HG03139 (cell line): ENCODE data around the gene YWHAQ.

Experiments
- ATAC-seq: cut with Tn5 transposase; IDR thresholded peaks from one replicate; pipeline ENCODE4 v1.9.1; 2021; ENCODE audit not compliant: unreplicated experiment

Gene YWHAQ

GRCh38 chr2:9655441-9656269 lies 24.9 kb upstream of the YWHAQ start:
- no peak for ATAC-seq

GRCh38 chr2:9654452-9655100 lies 23.8 kb upstream of the YWHAQ start:
- no peak for ATAC-seq

GRCh38 chr2:9653485-9654271 lies 22.9 kb upstream of the YWHAQ start:
- ATAC-seq: no peak

DNA sequence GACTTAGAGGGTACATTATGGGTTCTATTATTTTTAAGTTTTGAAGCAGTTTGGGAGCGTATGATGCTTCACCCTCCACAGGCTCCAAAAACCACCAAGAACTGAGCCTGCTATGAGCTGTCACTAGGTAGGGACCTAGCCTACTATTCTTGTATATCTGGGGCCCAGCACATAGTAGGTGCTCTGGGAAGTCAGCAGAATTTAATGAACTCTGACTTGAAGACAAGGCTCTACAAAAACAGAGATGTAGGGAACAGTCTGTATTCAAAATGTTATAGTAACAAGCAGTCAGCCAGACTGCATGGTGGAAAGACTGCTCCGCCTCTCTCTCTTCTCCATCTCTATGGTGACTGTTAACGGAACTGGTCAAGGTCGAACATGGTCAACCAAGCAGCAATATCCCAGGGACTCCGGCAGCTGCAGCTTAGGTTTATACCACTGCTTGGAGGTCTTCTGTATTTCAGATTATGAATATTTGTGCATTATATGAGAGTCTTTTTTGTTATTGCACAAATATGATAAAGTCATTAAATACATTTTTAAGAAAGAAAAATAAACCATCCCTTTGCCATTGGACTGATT lies 22.2 kb upstream of the YWHAQ start:
- ATAC-seq: no peak

DNA sequence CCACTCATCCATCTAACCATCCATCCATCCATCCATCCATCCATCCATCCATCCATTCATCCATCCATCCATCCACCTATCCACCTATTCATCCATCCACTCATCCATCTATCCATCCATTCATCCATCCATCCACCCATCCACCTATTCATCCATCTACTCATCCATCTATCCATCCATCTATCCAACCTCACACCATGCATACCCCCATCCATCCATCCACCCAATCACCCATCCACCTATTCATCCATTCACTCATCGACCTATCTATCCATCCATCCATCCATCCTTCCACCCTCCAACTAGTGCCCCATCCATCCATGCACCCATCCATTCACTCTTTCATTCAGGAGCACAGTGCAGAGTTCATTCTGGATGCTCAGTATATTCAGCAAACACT lies 21.5 kb upstream of the YWHAQ start:
- ATAC-seq: no peak

DNA sequence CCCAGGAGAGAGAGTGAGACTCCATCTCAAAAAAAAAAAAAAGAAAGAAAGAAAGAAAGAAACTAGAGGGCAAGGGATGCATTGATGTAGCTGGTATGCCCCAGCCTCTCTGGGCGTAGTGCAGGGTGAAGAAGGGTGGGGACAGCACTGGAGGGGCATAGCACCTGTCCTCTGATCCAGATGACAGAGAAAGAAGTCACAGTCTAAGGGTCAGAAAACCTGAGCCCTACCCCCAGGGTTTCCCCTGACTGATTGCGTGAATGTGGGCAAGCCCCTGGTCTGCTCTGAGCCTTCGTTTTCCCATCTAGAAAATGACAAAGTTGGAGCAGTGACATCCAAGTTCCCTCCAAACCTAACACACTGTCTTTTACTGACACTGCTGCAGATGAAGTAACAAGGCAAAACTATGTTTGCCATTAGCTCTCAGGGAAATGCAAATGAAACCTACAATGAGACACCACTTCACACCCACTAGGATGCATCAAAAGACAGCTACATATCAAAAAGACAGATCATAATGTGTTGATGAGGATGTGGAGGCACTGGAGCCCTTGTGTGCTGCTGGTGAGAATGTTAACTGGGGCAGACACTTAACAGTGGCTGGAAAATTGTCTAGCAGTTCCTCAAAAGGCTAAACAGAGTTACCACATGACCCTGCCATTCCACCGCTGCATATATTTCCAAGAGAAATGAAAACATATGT lies 19.5 kb upstream of the YWHAQ start:
- no peak for ATAC-seq

- no peak for ATAC-seq
These were observed 18.5 kb upstream of the YWHAQ start for GRCh38 chr2:9649261-9649660.

- no peak for ATAC-seq
These were observed 18.0 kb upstream of the YWHAQ start for GRCh38 chr2:9648821-9649220.

DNA sequence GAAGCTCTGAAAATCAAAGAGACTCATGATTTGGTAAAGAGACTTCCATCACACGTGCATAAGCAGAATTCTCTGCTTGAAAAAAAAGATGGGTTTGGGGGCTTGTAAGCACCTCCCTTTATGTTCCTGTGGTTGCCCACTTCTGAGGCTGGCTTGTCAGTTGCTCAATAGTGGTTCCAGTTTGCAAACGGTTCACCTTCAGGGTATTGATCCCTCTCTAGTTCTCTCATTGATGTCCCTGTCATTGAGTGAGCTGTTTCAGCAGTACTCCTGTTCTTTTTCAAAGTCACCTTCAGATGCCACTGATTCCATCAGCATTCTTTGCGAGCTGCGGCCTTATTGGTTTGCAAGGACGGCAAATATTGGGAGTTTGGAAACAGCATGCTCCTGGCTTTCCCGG lies 17.1 kb upstream of the YWHAQ start:
- no peak for ATAC-seq

DNA sequence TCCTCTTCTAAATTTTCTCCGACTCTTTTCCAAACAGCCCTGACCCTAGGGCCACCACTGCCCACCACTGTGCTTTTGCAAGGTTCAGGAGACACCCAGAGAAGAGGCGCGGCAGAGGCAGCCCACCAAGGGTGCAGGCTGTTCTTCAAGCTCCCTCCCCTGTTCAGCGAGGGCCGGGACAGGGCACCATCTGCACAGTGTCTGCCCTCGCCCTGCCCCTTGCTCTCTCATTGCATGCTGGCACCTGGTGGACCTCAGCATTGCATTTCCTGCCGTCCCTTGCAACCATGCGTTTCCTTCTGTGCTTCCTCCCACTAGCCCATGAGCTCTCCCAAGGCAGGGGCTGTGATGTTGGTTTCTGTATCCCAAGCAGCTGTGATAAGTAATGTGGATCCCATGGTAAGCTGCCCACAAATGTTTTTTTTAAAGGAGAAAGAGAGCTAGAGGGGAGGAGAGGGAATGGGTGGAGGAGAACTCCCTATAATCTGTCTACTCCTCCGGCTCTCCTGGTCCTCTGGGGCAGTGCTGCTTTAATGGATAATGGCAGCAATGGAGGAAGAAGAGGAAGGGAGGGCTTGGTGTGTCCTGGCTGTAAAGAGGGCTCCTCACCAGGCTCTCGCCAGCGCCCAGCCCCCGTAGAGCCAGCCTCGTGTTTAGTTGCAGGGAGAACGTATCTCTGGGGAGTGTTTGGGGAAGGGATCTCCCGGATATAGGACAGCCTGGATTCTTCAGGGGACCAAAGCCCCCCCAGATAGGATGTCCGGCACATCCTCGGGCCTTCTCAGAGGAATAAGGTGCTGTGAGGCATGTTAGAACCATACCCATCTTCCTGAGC lies 15.6 kb upstream of the YWHAQ start:
- no peak for ATAC-seq

- ATAC-seq: no peak
These were observed 13.8 kb upstream of the YWHAQ start for GRCh38 chr2:9644603-9645002.

DNA sequence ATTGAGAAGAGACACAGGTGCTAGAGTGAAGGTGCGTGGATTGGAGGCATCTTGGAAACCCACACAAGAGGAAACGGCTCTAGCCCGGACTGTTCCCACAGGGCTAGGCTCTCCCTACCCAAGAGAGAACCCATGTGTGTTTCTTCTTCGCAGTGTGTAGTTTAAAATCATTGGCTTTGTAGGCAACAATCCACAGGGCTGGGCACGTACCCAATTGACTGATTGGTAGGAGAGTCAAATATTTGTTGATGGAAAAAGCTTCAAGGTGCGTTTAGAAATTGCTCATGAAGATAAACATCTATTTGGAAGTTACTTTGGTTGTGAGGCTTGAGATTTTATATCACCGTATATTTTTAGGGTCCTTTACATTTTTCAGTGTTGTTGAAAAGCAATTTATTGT lies 13.2 kb upstream of the YWHAQ start:
- no peak for ATAC-seq

DNA sequence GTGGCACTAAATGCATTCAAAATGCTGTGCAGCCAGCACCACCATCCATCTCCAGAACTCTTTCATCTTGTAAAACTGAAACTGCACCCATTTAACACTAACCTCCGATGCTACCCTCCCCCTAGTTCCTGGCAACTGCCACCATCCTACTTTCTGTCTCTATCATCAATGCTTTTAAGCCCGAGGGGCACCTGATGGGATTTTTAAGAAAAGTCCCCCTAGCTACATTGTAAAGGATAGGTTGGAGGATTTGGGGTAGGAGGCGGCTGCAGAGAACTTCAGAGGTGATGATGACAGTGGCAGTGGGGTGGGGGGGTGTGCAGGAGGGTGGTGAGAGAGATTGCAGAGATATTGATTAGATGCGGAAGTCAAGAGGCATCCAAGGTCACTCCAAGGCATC lies 10.8 kb upstream of the YWHAQ start:
- no peak for ATAC-seq

DNA sequence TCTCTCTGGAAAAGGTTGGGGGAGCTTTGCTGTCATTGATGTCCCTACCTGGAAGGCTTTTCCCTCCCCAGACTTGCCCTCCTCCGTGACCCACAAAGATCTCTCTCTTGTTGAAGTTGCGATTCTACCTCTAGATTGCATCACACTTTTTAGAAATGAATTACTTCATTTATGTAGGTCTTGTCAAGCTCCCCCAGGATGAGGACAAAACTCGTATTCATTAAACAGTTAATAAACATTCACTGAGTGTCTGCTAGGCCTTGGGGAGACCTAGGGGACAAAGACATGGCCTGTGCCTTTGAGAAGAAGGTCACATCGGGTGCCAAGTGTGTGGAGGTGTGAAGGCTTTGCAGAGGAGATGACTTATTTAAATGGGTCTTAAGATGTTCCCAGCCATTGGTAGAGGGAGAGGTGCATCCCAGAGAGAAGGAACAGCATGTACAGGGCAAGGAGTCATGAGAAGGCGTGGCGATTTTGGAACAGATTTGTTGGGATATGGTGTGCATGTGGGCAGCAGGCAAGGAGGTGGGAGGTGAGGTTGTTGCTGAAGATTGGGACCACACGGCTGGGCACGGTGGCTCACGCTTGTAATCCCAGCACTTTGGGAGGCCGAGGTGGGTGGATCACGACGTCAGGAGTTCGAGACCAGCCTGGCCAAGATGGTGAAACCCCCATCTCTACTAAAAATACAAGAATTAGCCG lies 9.8 kb upstream of the YWHAQ start:
- no peak for ATAC-seq

DNA sequence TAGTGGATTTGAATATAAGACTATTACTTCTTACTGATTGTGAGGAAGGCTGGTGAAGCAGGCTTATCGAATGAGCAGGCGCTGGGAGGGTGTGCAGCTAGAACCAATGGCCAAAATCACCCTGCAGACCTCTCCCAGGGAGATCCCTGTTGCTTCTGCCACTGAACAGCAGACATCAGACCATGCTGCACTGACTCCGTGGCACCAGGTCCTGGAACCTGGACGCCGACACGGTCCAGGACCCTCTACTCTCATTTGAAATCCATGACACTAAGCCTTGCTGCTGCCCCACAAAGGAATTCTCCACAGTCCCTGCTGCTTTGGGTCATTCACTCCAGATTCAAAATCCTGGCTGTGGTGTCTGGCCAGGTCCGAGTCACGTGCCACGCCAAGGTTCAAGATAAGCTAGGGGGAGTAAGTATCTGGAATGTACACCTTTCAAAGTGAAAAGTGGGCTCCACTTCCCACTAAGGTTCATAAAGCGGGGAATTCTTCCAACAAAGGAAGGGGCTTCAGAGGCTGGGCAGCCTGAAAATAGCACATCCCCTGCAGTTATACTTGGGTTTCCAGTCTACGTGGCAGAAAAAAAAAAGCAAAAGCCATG lies 9.0 kb upstream of the YWHAQ start:
- ATAC-seq: no peak

DNA sequence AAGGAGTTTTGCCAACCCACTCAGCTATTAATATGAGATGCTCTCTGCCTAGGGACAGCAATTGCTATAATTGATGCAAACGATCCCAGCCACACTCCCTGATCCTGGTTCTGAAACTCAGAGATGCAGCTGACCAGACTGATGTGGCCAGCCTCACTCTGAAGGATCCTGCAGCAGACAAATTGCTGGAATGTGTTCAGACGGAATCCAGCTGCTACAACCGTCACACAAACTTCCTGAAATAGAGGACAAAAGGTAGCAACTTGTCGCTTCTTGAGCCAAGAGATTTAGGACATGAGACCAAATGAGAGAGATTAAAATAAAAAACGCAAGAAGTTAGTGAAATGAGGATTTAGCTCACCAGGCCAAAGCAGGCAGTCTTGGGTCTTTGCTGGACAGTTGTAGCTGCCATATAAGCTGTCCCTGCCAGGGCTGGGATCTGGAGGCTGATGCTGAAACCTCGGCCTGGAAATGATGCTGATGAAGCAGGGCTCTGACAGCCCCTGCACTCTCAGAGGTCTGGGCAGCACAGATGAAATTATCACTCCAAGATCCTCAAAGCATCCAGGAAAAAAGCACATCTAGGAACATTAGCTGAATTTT lies 8.3 kb upstream of the YWHAQ start:
- ATAC-seq: no peak

DNA sequence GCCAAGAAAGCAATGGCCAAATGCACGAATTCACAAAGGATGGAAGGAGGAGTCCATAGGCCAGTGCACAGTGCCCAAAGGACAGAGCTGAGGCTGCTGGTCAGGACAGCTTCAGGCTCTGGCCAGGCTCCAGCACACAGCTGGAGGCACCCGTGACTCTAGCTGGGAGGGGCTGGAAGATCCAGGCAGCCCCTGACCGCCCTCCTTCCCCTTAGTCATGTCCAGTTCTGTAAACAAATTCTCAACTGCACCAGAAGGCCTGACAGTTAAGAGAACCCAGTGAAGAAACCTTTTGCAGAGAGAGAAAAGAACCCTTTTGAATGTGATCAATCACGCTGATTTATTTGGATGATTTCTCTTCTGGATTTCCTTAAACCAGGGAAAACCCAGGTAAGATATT lies 7.7 kb upstream of the YWHAQ start:
- no peak for ATAC-seq

DNA sequence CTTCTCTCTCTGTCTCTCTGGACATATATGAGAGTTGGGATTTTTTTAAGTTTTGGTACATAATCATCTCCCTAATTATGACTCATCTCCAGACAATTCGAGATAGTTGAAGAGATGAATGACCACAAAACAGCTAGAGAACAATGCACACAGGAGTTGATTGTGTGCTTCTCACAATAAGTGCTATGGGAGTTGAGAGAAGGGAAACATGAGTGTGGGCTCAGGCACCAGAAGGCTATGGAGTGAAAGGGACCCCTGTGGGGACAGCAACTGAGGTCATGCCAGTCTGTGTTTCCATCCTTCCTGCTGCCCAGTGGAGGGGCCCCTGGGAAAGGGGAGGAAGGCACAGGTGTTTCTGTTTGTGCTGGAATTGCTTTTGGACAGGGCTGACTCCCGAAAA lies 6.5 kb upstream of the YWHAQ start:
- no peak for ATAC-seq

DNA sequence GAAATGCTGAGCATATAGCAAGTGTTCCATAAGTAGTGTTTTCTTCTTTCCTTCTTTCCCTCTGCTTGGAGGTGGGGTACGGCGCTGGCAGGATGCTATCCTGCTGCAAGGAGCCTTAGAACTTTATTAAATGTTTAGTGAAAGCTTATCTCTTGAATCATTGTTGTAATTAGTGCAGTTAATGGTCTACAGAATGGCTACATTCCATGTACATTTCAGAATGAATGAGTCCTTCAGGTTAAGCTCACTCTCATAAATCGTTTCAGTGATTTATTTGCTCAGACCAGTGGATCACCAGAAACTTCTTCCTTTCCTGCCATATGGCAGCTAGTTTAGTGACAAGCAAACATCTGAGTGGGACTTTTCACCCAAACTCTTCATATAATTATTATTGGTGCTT lies 3.3 kb upstream of the YWHAQ start:
- ATAC-seq: no peak
